HG03097 (cell line): ENCODE data around the gene DYRK4.

ENCODE experiments used
- ATAC-seq: cut with Tn5 transposase; IDR thresholded peaks from one replicate; pipeline ENCODE4 v1.9.1; 2021; ENCODE audit not compliant: unreplicated experiment, low FRiP score

DYRK4 gene

DNA sequence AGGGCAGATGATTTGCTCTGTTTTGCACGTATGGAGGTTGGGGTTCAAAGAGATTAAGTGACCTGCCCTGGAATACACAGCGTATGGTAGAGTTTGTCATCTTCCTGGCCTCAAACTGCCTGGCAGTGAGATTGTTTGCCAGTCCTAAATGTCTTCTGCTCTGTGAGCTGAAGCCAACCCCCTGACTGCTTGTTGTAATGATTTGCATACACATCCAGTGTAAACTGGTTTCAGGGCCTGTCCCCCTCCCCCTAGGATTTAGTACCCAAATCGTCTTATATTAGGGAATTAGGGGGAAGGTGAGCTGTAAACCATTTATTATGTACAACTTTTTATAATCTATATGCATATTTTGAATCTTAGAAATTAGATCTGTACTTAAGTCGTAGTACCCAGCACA is 48.5 kb downstream of the DYRK4 start:
- no peak for ATAC-seq

DNA sequence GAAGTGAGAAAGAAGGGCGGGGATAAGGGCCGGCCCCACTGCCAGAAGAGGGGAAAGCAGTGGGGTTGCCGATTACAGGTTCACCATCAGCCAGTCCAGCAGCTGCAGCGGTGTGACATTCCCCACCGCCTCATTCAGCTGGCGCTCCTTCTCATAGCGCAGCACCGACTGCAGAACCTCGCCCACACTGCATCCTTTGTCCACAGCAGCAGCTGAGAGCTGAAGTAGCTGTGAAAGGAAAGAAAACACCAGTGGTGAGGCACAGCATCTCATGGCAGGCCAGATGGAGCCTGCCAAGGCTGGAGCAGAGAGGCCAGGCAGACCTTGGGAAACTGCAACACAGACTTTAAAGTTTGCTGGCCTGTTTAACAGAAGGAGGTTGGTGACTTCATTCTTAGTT is 53.7 kb downstream of the DYRK4 start:
- ATAC-seq = no peak

DNA sequence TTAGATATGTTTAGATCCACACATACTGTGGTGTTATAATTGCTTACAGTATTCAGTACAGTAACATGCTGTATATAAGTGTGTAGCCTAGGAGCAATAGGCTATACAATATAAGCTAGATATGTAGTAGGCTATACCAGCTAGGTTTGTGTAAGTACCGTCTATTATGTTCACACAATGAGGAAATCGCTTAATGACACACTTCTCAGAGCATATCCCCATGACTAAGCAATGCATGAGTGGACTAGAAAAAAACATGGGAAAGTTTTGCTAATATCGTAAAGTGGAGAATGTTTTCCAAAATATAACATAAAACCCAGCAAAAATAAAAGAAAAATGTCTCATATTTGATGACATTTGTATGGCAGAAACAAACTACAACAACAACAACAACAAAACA is 59.5 kb downstream of the DYRK4 start:
- ATAC-seq = no peak

DNA sequence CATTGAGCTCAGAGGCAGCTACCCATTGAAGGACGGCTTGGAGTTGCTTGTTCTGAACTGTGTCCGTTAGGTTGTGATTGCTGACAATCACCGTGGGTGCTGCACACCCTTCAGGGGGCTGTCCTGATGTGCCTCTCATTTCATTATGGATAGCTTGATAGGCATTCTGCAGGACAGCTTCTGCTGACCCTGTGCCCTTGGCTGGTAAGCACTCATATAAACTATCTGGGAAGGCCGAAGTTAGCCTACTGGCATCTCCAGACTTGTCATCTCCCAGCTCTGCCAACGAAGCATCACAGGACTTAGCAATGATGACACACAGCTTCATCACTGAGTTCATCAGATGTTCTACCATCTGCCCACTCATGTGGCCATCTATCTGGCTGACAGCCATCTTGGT is 64.5 kb downstream of the DYRK4 start:
- no peak for ATAC-seq

DNA sequence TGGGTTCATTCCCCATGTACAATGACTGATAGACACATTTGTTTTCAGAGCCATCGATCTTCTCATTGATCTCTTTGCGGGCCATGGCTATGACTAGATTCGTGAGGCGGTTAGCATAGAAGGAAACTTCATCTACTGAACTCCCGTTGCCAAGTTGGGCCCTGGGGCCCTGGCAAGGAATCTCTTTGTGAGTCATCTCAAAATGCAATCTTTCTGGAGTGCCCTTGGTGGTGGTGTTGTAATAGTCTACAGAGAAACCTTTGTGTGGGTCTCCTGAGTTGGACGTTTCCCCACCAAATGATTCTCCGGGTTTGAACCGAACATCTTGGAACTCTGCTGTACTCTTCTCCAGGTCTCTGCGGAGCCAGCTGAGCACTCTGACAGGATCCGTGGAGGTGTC is 66.4 kb downstream of the DYRK4 start:
- ATAC-seq = no peak

DNA sequence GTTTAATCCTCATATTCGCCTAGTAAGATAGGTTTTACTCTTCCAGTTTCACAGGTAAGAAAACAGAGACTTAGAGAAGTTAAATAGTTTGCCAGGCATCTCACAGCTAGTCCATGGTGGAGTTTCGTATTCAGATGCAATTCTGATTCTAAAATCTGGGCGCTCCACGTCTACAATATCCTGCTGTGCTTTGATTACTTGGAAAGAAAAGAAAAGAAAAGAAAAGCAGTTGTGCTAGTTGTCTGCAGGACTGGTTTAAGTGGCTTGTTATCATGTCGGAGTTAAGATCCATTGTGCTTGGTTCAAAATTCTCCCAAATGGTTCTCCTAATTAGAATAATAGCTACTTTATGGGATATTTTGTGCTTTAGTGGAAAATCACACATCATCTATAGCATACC is 68.3 kb downstream of the DYRK4 start:
- ATAC-seq = no peak

DNA sequence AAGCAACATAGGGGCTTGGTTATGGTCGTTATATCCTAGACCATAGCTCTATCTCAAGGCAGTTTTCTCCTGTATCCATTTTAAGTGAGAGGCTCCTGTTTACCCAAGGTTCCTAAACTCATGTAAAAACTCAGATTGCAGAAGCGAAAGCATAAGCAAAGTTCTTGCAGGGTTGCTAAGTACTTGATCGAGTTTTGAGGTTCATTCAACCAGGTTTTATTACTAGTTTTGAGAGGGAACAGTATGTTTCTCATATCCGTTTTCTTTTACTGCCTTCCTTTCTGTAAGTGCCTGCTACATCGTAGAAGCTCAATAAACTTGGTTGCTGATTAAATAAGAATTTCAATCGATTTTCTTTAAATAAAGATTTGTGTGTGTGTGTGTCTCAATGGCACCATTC is 81.7 kb downstream of the DYRK4 start:
- no peak for ATAC-seq

DNA sequence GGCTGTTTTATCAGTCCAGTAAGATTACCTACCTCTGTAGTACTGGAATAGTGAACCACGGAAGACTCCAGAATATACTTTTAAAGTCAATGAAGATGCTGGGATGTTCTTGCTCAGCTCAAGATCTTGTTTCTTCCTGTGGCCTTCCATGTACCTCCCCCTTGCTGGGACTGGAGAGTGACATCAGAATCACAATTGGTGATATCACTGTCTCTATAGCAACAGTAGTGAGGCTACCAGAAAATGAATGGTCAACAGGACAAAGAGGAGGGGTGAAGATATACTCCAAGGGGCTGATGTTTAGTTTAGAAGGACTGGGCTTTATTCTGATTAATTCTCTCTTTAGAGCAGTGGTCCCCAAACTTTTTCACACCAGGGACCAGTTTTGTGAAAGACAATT is 83.0 kb downstream of the DYRK4 start:
- ATAC-seq = no peak

DNA sequence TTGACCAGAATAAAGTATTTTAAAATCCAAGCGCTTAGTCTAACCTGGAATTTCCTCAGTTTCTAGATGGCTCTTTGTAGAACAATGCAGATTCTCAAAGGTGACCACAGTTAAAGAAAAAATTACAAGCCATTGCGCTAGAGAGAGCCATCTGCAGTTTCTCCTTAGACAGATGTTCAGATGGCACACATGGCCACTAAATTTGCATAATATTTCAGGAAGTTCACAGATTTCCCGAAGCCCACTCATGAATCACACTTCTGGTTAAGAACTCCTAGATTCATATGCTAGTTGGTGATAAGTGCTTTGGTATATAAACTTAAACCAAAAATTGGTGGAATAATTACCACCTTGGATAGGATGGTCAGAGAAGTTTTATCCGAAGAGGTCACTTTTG is 86.1 kb downstream of the DYRK4 start:
- ATAC-seq = no peak

DNA sequence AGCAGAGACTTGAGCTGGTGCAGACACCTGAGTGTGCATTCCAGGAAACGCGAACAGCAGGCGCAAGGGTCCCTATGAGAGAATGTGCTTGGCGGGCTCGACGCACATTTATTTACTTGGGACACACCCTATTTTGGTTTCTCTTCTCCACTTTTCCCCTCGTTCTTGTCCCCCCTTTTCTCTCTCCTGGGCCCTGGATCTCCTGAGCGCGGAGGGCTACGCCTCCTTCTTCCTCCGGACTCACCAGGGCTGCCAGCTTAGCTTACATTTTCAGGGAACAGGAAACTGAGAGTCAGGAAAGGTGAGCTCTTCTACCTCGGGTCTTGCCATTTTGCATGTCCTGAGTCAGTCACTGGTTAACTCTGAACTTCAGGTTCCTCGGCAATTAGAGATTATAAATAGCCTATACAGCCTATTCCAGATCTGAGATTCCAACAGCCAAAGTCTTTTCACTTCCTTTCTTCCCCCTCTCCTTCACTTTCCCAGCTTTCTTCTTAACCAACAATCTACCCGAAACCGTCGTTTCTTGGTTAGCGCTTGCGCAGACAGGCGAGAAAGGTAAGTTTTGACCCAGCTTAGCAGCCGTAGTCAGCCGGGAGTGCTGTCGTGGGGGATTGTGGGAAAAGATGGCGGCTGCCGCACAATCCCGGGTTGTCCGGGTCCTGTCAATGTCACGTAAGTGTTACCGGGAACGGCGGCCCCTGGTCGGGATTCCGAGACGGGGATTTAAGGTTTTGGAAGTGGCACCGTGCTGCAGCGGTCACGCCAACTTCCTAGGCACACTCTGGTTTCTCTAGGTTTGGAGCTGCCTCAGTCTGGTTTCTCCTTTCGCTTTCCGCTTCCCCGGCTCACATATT is 86.7 kb downstream of the DYRK4 start, which contains the start of the genes AKAP3 and NDUFA9:
Gene AKAP3 (minus strand): TSS at position 551 of the 857 bp plus-strand sequence. CDS start 10,855 bp downstream, outside the sequence.
Gene NDUFA9 (plus strand): TSS at position 614 of the 857 bp plus-strand sequence. CDS start 13 bp downstream, at position 627.
- ATAC-seq = peak; percentile 82

DNA sequence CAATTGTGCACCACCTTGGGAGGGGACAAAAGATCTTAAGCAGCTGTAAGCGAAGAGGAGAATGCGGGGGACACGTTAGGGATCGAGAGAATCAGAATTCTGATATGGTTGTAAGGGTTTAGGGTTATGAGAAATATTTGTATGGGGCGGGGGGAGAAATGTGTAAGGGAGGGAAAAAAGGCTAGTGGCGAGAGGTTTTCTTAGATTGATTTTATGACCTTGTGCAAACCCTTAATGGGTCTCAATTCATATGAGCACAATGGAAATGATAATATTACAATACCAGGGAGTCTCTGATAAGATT is 87.3 kb downstream of the DYRK4 start:
- no peak for ATAC-seq

DNA sequence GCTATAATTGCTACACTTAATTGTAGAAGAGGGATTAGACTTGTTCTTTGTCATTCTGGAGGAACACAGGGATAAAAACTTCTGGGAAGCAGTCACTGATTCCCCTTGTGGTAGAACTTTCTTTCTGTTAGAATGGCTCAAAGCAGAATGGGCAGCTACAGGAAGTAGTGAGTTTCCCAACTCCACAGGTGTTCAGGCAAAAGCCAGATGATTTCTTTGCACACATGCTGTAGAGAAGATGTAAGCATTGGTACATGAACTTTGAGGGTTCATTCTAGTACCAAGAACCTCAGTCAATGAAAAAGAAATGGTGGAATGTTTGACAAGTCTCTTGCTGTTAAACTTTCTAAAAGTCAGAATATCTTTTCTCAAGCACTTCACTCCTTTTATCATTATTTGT is 91.2 kb downstream of the DYRK4 start:
- ATAC-seq = no peak

DNA sequence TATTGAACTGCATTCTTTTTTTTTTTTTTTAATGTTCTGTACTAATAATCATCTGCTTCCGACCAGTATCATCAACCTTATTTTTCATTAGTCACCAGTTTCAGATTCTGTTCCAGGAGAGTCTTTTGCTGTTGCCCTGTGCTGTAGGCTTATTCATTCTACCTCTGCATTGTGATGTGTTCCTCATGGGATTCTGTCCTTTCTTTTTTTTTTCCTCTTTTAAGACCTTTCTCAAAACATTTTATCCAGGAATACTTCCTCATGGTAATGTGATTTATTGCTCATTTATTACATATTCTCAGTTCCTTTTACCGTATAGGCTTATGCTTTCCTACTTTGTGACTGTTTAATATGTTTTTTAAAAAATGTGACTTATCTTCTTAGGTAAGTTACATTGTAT is 91.7 kb downstream of the DYRK4 start:
- ATAC-seq = no peak
